Lower lobe of right lung (tissue), 2 donors: ENCODE results near the gene ARMC2. TPM values are rescaled to one million over a fixed set of nuclear protein-coding genes. Genes with fewer than 3 reads are reported as not detected.
A peak's percentile ranks its signal among the peaks of the same experiment; 100 is the strongest.
"Not testable (repeated sequence)": the region's sequence is repeated elsewhere in the genome, so short reads cannot be mapped to it uniquely, and the experiment has no call there.

Source experiments
- ATAC-seq, 2 donors: fragments of 200-7000 bp; cut with Tn5 transposase; one replicate each; pipeline ENCODE4 v1.9.1; 2020 to 2022; ENCODE audit warnings: mild to moderate bottlenecking in 2 of 2, moderate library complexity in 2 of 2
- DNase-seq: peaks from one replicate; pipeline ENCODE4 v3.0.0-alpha.2; 2020
- H3K27ac ChIP-seq: fragments of 200-600 bp; one replicate; pipeline ENCODE4 v1.8.0; 2022
- H3K27me3 ChIP-seq: fragments of 200-600 bp; one replicate; pipeline ENCODE4 v1.8.0; 2022; ENCODE audit warnings: low read depth
- H3K36me3 ChIP-seq: fragments of 200-600 bp; one replicate; pipeline ENCODE4 v1.8.0; 2022; ENCODE audit warnings: mild to moderate bottlenecking
- H3K4me1 ChIP-seq: fragments of 200-600 bp; one replicate; pipeline ENCODE4 v1.8.0; 2022
- H3K4me3 ChIP-seq: fragments of 200-600 bp; one replicate; pipeline ENCODE4 v1.8.0; 2022; ENCODE audit warnings: mild to moderate bottlenecking
- H3K9me3 ChIP-seq: fragments of 200-600 bp; one replicate; pipeline ENCODE4 v1.8.0; 2022
- CTCF ChIP-seq: fragments of 200-600 bp; IDR thresholded peaks from one replicate; pipeline ENCODE4 v1.8.0; 2022; ENCODE audit warnings: antibody characterized with exemption, mild to moderate bottlenecking
- intact Hi-C: fragments of 100-400 bp; cut with DNase I; formaldehyde crosslinking; loops from one replicate; pipeline ENCODE4 v1.11.0; 2022
- total RNA-seq: library from RNA; stranded (reverse); fragmentation: NEBNext Ultra II Directional; extraction: Animal tissue kit (Norgen Biotek cat#: 25700); gene quantifications from one replicate; pipeline ENCODE4 v1.2.1, GENCODE V29; 2021
- donor health status: DM: no; HTN: yes; CAD: no; lungs with severe emphysema.

Gene ARMC2
- total RNA-seq, 1 donor from 2014 or later = 10.8 TPM

- ATAC-seq = no peak
- H3K4me1 ChIP-seq = peaks cover 33% of the 10 kb centered on the region
- peaks cover 11% of the 10 kb centered on the region for H3K36me3 ChIP-seq
- intact Hi-C loops = no loop called here
- DNase-seq = peak; percentile 74
- no peak for TF ChIP-seq CTCF
- peak overlapping the region; percentile 69 for H3K27ac ChIP-seq
- no peaks in the 10 kb centered on the region for H3K9me3 ChIP-seq
- no peak overlapping the region for H3K4me3 ChIP-seq
- no peaks in the 10 kb centered on the region for H3K27me3 ChIP-seq
Measured at GRCh38 chr6:108850669-108851465, 2.6 kb downstream of the ARMC2 start.

GRCh38 chr6:108851756-108852155, 3.5 kb downstream of the ARMC2 start:
- H3K27ac ChIP-seq = no peak overlapping the region
- peaks cover 16% of the 10 kb centered on the region for H3K36me3 ChIP-seq
- H3K27me3 ChIP-seq = no peaks in the 10 kb centered on the region
- ATAC-seq (no peak), DNase-seq (no peak)
- TF ChIP-seq CTCF = no peak
- intact Hi-C loops = no loop called here
- peaks cover 33% of the 10 kb centered on the region for H3K4me1 ChIP-seq
- no peaks in the 10 kb centered on the region for H3K9me3 ChIP-seq
- no peak overlapping the region for H3K4me3 ChIP-seq

- intact Hi-C loops = no loop called here
- Histone ChIP-seq H3K4me1 (peaks cover 27% of the 10 kb centered on the region), H3K27me3 (no peaks in the 10 kb centered on the region), H3K9me3 (no peaks in the 10 kb centered on the region), H3K27ac (no peak overlapping the region), H3K36me3 (peaks cover 29% of the 10 kb centered on the region), H3K4me3 (no peak overlapping the region)
- DNase-seq = no peak
- TF ChIP-seq CTCF = no peak
- ATAC-seq = no peak
Measured at GRCh38 chr6:108853077-108853476, 4.9 kb downstream of the ARMC2 start.

GRCh38 chr6:108862479-108863191, 14.4 kb downstream of the ARMC2 start:
- DNase-seq (peak; percentile 79), ATAC-seq (peak; percentile 80 to 92)
- Histone ChIP-seq H3K27me3 (no peaks in the 10 kb centered on the region), H3K9me3 (no peaks in the 10 kb centered on the region), H3K4me1 (peaks cover 4% of the 10 kb centered on the region), H3K27ac (no peak overlapping the region), H3K36me3 (peaks cover 29% of the 10 kb centered on the region), H3K4me3 (no peak overlapping the region)
- TF ChIP-seq CTCF = no peak
- intact Hi-C loops = no loop called here

GRCh38 chr6:108865751-108866286, 17.6 kb downstream of the ARMC2 start:
- H3K36me3 ChIP-seq = peaks cover 10% of the 10 kb centered on the region
- ATAC-seq, H3K4me1 ChIP-seq, H3K27me3 ChIP-seq, H3K9me3 ChIP-seq, H3K4me3 ChIP-seq, DNase-seq, H3K27ac ChIP-seq, intact Hi-C loops: not testable (repeated sequence)

- no peak for DNase-seq
Measured at GRCh38 chr6:108866798-108867197, 18.6 kb downstream of the ARMC2 start.

More at GRCh38 chr6:108866798-108867197, 18.6 kb downstream of the ARMC2 start:
- H3K27me3 ChIP-seq = no peaks in the 10 kb centered on the region
- H3K9me3 ChIP-seq = no peaks in the 10 kb centered on the region
- no peak overlapping the region for H3K4me3 ChIP-seq
- ATAC-seq = no peak
- peaks cover 3% of the 10 kb centered on the region for H3K36me3 ChIP-seq
- intact Hi-C loops = no loop called here
- H3K27ac ChIP-seq = no peak overlapping the region
- TF ChIP-seq CTCF = no peak
- H3K4me1 ChIP-seq = peaks cover 14% of the 10 kb centered on the region
